ENCODE data around the gene SURF1. TPM values are rescaled to one million over a fixed set of nuclear protein-coding genes. Genes with fewer than 3 reads are reported as not detected.

The SURF1 gene
- total RNA-seq, 1 experiment from 2014 or later, result 45.6 TPM

DNA sequence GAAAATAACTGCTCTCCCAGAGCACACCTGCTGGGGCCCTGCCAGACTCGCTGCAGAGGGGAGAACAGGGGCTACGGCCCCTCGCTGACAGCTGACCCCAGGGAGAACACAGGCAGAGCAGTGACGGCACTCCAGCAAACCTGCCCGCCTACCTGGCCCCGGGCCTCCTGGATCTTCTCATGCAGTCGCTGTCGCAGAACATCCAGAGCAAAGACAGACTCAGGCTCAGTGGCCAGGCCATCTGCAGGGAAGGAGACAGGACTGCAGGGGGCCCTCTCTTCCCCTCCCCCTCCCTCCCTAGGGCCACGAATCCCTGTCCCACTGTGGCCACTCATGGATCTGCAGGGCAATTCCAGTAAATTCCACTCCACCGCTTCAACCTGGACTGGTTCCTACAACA is 22.7 kb downstream of the SURF1 start:
- TF ChIP-seq SIN3A (IDR thresholded peaks at IDR 0.05; ENCODE audit: borderline replicate concordance, insufficient read depth, low read depth, low read length) (no peak), TCF7L2 (IDR thresholded peaks at IDR 0.05; ENCODE audit: low read depth, low read length) (no peak), POLR2AphosphoS5 (IDR thresholded peaks at IDR 0.05; ENCODE audit: low read depth, low read length) (no peak)
- TF ChIP-seq, protein P1, sequence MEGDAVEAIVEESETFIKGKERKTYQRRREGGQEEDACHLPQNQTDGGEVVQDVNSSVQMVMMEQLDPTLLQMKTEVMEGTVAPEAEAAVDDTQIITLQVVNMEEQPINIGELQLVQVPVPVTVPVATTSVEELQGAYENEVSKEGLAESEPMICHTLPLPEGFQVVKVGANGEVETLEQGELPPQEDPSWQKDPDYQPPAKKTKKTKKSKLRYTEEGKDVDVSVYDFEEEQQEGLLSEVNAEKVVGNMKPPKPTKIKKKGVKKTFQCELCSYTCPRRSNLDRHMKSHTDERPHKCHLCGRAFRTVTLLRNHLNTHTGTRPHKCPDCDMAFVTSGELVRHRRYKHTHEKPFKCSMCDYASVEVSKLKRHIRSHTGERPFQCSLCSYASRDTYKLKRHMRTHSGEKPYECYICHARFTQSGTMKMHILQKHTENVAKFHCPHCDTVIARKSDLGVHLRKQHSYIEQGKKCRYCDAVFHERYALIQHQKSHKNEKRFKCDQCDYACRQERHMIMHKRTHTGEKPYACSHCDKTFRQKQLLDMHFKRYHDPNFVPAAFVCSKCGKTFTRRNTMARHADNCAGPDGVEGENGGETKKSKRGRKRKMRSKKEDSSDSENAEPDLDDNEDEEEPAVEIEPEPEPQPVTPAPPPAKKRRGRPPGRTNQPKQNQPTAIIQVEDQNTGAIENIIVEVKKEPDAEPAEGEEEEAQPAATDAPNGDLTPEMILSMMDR (IDR thresholded peaks at IDR 0.05), result no peak
- TF ChIP-seq, protein P2, sequence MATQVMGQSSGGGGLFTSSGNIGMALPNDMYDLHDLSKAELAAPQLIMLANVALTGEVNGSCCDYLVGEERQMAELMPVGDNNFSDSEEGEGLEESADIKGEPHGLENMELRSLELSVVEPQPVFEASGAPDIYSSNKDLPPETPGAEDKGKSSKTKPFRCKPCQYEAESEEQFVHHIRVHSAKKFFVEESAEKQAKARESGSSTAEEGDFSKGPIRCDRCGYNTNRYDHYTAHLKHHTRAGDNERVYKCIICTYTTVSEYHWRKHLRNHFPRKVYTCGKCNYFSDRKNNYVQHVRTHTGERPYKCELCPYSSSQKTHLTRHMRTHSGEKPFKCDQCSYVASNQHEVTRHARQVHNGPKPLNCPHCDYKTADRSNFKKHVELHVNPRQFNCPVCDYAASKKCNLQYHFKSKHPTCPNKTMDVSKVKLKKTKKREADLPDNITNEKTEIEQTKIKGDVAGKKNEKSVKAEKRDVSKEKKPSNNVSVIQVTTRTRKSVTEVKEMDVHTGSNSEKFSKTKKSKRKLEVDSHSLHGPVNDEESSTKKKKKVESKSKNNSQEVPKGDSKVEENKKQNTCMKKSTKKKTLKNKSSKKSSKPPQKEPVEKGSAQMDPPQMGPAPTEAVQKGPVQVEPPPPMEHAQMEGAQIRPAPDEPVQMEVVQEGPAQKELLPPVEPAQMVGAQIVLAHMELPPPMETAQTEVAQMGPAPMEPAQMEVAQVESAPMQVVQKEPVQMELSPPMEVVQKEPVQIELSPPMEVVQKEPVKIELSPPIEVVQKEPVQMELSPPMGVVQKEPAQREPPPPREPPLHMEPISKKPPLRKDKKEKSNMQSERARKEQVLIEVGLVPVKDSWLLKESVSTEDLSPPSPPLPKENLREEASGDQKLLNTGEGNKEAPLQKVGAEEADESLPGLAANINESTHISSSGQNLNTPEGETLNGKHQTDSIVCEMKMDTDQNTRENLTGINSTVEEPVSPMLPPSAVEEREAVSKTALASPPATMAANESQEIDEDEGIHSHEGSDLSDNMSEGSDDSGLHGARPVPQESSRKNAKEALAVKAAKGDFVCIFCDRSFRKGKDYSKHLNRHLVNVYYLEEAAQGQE (IDR thresholded peaks at IDR 0.05; ENCODE audit: insufficient read depth in 1 of 2, low read depth in 2 of 2, low read length in 1 of 2), result no peak
- intact Hi-C loops (cut with micrococcal nuclease; ENCODE audit: unreplicated experiment), result no loop called here
- H3K27me3 ChIP-seq (ENCODE audit: control insufficient read depth, insufficient read depth, low read length), result no peaks in the 10 kb centered on the region
- H3K4me1 ChIP-seq (ENCODE audit: control insufficient read depth, insufficient read depth, low read length), result peaks cover 6% of the 10 kb centered on the region
- BruUV-seq (replicated peaks), result no TSS peak
- peaks cover 8% of the 10 kb centered on the region for H3K36me3 ChIP-seq (ENCODE audit: control insufficient read depth, insufficient read depth, low read length)
- H3K9me3 ChIP-seq (ENCODE audit: control insufficient read depth, insufficient read depth, low read depth, low read length), result no peaks in the 10 kb centered on the region
- ATAC-seq (no peak), DNase-seq (ENCODE audit: low read depth, low spot score) (no peak)
- ChIA-PET CTCF (no interaction called here), POLR2A (interaction anchor here (0.6 kb wide), 1 partner anchor 91 kb away, joined by 5 read pairs; no protein-coding TSS in a partner anchor)
- no peak overlapping the region for H3K27ac ChIP-seq (ENCODE audit: low read length)
- in situ Hi-C loops (cut with HindIII; ENCODE audit: low pct_unique_long_range_greater_than_20kb, low sequenced_read_pairs), result no loop called here
- no peak overlapping the region for H3K4me3 ChIP-seq (ENCODE audit: low read depth in 2 of 2, low read length in 2 of 2)

DNA sequence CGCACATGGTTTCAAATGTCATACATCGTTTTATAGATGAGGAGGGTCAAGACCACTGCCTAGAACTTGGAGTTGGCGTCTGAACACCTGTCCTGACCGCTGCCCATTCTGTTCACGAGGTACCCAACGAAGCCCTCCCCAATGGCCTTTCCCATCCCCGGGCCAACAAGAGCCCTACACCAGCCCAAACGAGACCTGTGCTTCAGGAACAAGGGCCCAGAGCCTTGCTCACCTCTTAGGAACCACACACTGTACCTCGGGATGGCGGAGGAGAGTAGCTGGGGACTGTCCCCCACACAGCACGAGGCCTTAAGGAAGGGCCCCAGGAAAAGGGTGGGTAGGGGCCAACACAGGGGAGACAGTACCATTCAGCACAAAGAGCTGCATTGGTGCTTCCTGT is 23.3 kb downstream of the SURF1 start:
- Histone ChIP-seq H3K36me3 (ENCODE audit: control insufficient read depth, insufficient read depth, low read length) (peaks cover 8% of the 10 kb centered on the region), H3K27ac (ENCODE audit: low read length) (no peak overlapping the region), H3K4me1 (ENCODE audit: control insufficient read depth, insufficient read depth, low read length) (peaks cover 6% of the 10 kb centered on the region), H3K9me3 (ENCODE audit: control insufficient read depth, insufficient read depth, low read depth, low read length) (no peaks in the 10 kb centered on the region), H3K4me3 (ENCODE audit: low read depth in 2 of 2, low read length in 2 of 2) (no peak overlapping the region), H3K27me3 (ENCODE audit: control insufficient read depth, insufficient read depth, low read length) (no peaks in the 10 kb centered on the region)
- in situ Hi-C loops (cut with HindIII; ENCODE audit: low pct_unique_long_range_greater_than_20kb, low sequenced_read_pairs), result no loop called here
- no TSS peak for BruUV-seq (replicated peaks)
- ATAC-seq, result no peak
- DNase-seq (ENCODE audit: low read depth, low spot score), result no peak
- POLR2A ChIA-PET, result no interaction called here
- TF ChIP-seq SIN3A (IDR thresholded peaks at IDR 0.05; ENCODE audit: borderline replicate concordance, insufficient read depth, low read depth, low read length), result no peak
- TF ChIP-seq, protein P2 (IDR thresholded peaks at IDR 0.05; ENCODE audit: insufficient read depth in 1 of 2, low read depth in 2 of 2, low read length in 1 of 2), result no peak
- TF ChIP-seq TCF7L2 (IDR thresholded peaks at IDR 0.05; ENCODE audit: low read depth, low read length), result no peak
- TF ChIP-seq, protein P1 (IDR thresholded peaks at IDR 0.05), result no peak
- CTCF ChIA-PET, result no interaction called here
- intact Hi-C loops (cut with micrococcal nuclease; ENCODE audit: unreplicated experiment), result no loop called here
